Breast epithelium (tissue), 4 donors: ENCODE data around the gene AJUBA. TPM values are rescaled to one million over a fixed set of nuclear protein-coding genes. Genes with fewer than 3 reads are reported as not detected.

Experiments
- DNase-seq, 2 donors: peaks; one replicate each; pipeline ENCODE4 v3.0.0-alpha.2; 2019; ENCODE audit warnings: low spot score in 2 of 2
- H3K27ac ChIP-seq, 2 donors: fragments of 200-600 bp; sonication (generic) in 1 of 2; one replicate each; pipeline ENCODE4 v1.5.1; 2016 to 2019; ENCODE audit warnings: mild to moderate bottlenecking in 1 of 2
- H3K27me3 ChIP-seq, 2 donors: fragments of 200-600 bp; sonication (generic) in 1 of 2; one replicate each; pipeline versions ENCODE4 v1.5.1 to v1.6.0; 2017 to 2019; ENCODE audit warnings: control low read depth in 1 of 2, mild to moderate bottlenecking in 1 of 2
- H3K36me3 ChIP-seq: fragments of 200-600 bp; one replicate; pipeline ENCODE4 v1.5.1; 2019
- H3K4me1 ChIP-seq, 2 donors: fragments of 200-600 bp; sonication (generic); one replicate each; pipeline ENCODE4 v1.5.1; 2016 to 2019; ENCODE audit warnings: control low read depth in 1 of 2
- H3K4me3 ChIP-seq, 3 donors: fragments of 200-600 bp; sonication (generic); 1 replicate in 2 of 3; 2 replicates in 1 of 3; pipeline ENCODE4 v1.5.1; 2016 to 2019; ENCODE audit warnings: mild to moderate bottlenecking in 3 of 3, moderate library complexity in 2 of 3
- H3K9me3 ChIP-seq, 2 donors: fragments of 200-600 bp; sonication (generic) in 1 of 2; one replicate each; pipeline ENCODE4 v1.5.1; 2016 to 2019; ENCODE audit warnings: control low read depth in 1 of 2
- CTCF ChIP-seq, 3 donors: fragments of 450-650 bp; IDR thresholded peaks; one replicate each; pipeline ENCODE4 v1.5.1; 2016 to 2017; ENCODE audit warnings: antibody characterized with exemption in 3 of 3, mild to moderate bottlenecking in 3 of 3, moderate library complexity in 3 of 3
- POLR2A ChIP-seq: fragments of 450-650 bp; IDR thresholded peaks from one replicate; pipeline ENCODE4 v1.6.1; 2016; ENCODE audit warnings: antibody characterized with exemption, mild to moderate bottlenecking, moderate library complexity
- POLR2AphosphoS5 ChIP-seq, 3 donors: sonication (generic); formaldehyde crosslinking; IDR thresholded peaks; one replicate each; pipeline ENCODE4 v1.6.1; 2017; ENCODE audit warnings: antibody characterized with exemption in 3 of 3
- intact Hi-C: fragments of 100-400 bp; cut with DNase I; formaldehyde crosslinking; loops from one replicate; pipeline ENCODE4 v1.15.1; 2023; ENCODE audit warnings: low total_unique reads
- total RNA-seq, 3 donors: library from RNA; depleted of rRNA; stranded (reverse); fragments of >200 nt; gene quantifications; one replicate each; pipeline ENCODE4 v1.1.0, GENCODE V29; 2016

The AJUBA gene
- total RNA-seq, 3 donors from 2014 or later, result 3.2 to 24.0 (median 18.7) TPM

- H3K4me1 ChIP-seq, result peaks cover 0 to 5% of the 10 kb centered on the region in 2 donors
- TF ChIP-seq CTCF (IDR thresholded peaks at IDR 0.05), result no peak
- TF ChIP-seq POLR2AphosphoS5 (IDR thresholded peaks at IDR 0.05), result peak in 1 of 3 donors; percentile 4
- TF ChIP-seq POLR2A, result no peak
- intact Hi-C loops, result no loop called here
- no peaks in the 10 kb centered on the region for H3K36me3 ChIP-seq
- H3K4me3 ChIP-seq, result peak within 1 kb of the TSS; percentile 47 to 78 (median 56)
- no peaks in the 10 kb centered on the region for H3K27me3 ChIP-seq
- peak; percentile 70 to 82 for DNase-seq
- no peaks in the 10 kb centered on the region for H3K9me3 ChIP-seq
- H3K27ac ChIP-seq, result peak within 1 kb of the TSS; percentile 90 to 92
Observed at GRCh38 chr14:23009939-23010726, 27.8 kb upstream of the AJUBA start, which contains the start of gene C14orf93. Gene C14orf93, minus strand, starts transcription at chr14:23010143. Its CDS starts 11,120 bp downstream, at chr14:22999023.

- intact Hi-C loops, result no loop called here
- Histone ChIP-seq H3K9me3 (no peaks in the 10 kb centered on the region), H3K4me1 (peaks cover 0 to 5% of the 10 kb centered on the region in 2 donors), H3K4me3 (peak overlapping the region; percentile 47 to 78 (median 56)), H3K27ac (peak overlapping the region; percentile 32 to 90), H3K36me3 (no peaks in the 10 kb centered on the region), H3K27me3 (no peaks in the 10 kb centered on the region)
- TF ChIP-seq CTCF (IDR thresholded peaks at IDR 0.05) (no peak), POLR2A (no peak), POLR2AphosphoS5 (IDR thresholded peaks at IDR 0.05) (peak in 1 of 3 donors; percentile 1)
- no peak for DNase-seq
Observed at GRCh38 chr14:23009483-23009938, 27.2 kb upstream of the AJUBA start.

GRCh38 chr14:23008831-23009230, 26.5 kb upstream of the AJUBA start:
- TF ChIP-seq CTCF (IDR thresholded peaks at IDR 0.05) (no peak), POLR2A (no peak), POLR2AphosphoS5 (IDR thresholded peaks at IDR 0.05) (no peak)
- no peak for DNase-seq
- no peaks in the 10 kb centered on the region for H3K27me3 ChIP-seq
- H3K36me3 ChIP-seq, result no peaks in the 10 kb centered on the region
- H3K4me3 ChIP-seq, result no peak overlapping the region
- peaks cover 0 to 5% of the 10 kb centered on the region in 2 donors for H3K4me1 ChIP-seq
- intact Hi-C loops, result no loop called here
- H3K27ac ChIP-seq, result no peak overlapping the region
- H3K9me3 ChIP-seq, result no peaks in the 10 kb centered on the region

- peak overlapping the region; percentile 81 to 94 for H3K27ac ChIP-seq
- H3K27me3 ChIP-seq, result no peaks in the 10 kb centered on the region
- H3K36me3 ChIP-seq, result no peaks in the 10 kb centered on the region
- peak; percentile 75 to 94 (median 92) for TF ChIP-seq POLR2AphosphoS5 (IDR thresholded peaks at IDR 0.05)
- peak; percentile 70 for TF ChIP-seq POLR2A
- TF ChIP-seq CTCF (IDR thresholded peaks at IDR 0.05), result no peak
- intact Hi-C loops, result no loop called here
- no peaks in the 10 kb centered on the region for H3K9me3 ChIP-seq
- peak; percentile 95 to 97 for DNase-seq
- peak overlapping the region; percentile 58 to 83 (median 61) for H3K4me3 ChIP-seq
- peaks cover 0 to 5% of the 10 kb centered on the region in 2 donors for H3K4me1 ChIP-seq
Observed at GRCh38 chr14:23006544-23007419, 24.4 kb upstream of the AJUBA start.
